Liver (tissue), 9 donors: Measurements from ENCODE around the gene C11orf68. TPM values are rescaled to one million over a fixed set of nuclear protein-coding genes. Genes with fewer than 3 reads are reported as not detected.

ENCODE experiments used
- DNase-seq: peaks from one replicate; pipeline ENCODE4 v3.0.0-alpha.2; 2017; ENCODE audit warnings: low spot score
- H3K27ac ChIP-seq, 2 donors: one replicate each; pipeline ENCODE4 v1.7.0; 2013; ENCODE audit warnings: inconsistent platforms in 2 of 2, low read length in 2 of 2, control low read depth in 1 of 2, low read depth in 1 of 2, mild to moderate bottlenecking in 1 of 2
- H3K27me3 ChIP-seq, 4 donors: one replicate each; pipeline versions ENCODE4 v1.6.1 to v1.7.0; 2013; ENCODE audit warnings: low read length in 3 of 4, inconsistent platforms in 1 of 4, mild to moderate bottlenecking in 1 of 4, moderate library complexity in 1 of 4; ENCODE audit not compliant: control insufficient read depth in 4 of 4, insufficient read depth in 4 of 4
- H3K36me3 ChIP-seq, 4 donors: one replicate each; pipeline versions ENCODE4 v1.6.1 to v1.7.0; 2013; ENCODE audit warnings: low read length in 3 of 4, mild to moderate bottlenecking in 3 of 4, low read depth in 1 of 4, moderate library complexity in 1 of 4; ENCODE audit not compliant: control insufficient read depth in 4 of 4, insufficient read depth in 3 of 4
- H3K4me1 ChIP-seq, 4 donors: one replicate each; pipeline versions ENCODE4 v1.6.1 to v1.7.0; 2013; ENCODE audit warnings: low read length in 3 of 4, mild to moderate bottlenecking in 3 of 4, moderate library complexity in 1 of 4; ENCODE audit not compliant: control insufficient read depth in 4 of 4, insufficient read depth in 4 of 4
- H3K4me3 ChIP-seq, 3 donors: one replicate each; pipeline versions ENCODE4 v1.6.1 to v1.7.0; 2013; ENCODE audit warnings: low read length in 3 of 3, control low read depth in 1 of 3, low read depth in 1 of 3, mild to moderate bottlenecking in 1 of 3
- H3K9ac ChIP-seq, 2 donors: one replicate each; pipeline ENCODE4 v1.7.0; 2013; ENCODE audit warnings: low read length in 2 of 2, mild to moderate bottlenecking in 2 of 2, moderate library complexity in 2 of 2, control low read depth in 1 of 2, low read depth in 1 of 2
- H3K9me3 ChIP-seq, 4 donors: one replicate each; pipeline versions ENCODE4 v1.6.1 to v1.7.0; 2013; ENCODE audit warnings: low read length in 3 of 4; ENCODE audit not compliant: control insufficient read depth in 4 of 4
- ATF3 ChIP-seq: IDR thresholded peaks from 2 replicates; pipeline ENCODE4 v1.6.1; 2016; ENCODE audit warnings: antibody characterized with exemption
- EGR1 ChIP-seq, 2 donors: IDR thresholded peaks; 2 replicates each; pipeline ENCODE4 v1.6.1; 2016 to 2018; ENCODE audit warnings: antibody characterized with exemption in 2 of 2, low read depth in 2 of 2
- FOXA1 ChIP-seq: IDR thresholded peaks from 2 replicates; pipeline ENCODE4 v1.6.1; 2016; ENCODE audit warnings: antibody characterized with exemption
- FOXA2 ChIP-seq: IDR thresholded peaks from 2 replicates; pipeline ENCODE4 v1.6.1; 2016; ENCODE audit warnings: antibody characterized with exemption
- HNF4A ChIP-seq, 2 donors: conservative IDR thresholded peaks; 2 replicates each; pipeline ENCODE4 v1.6.1; 2016; ENCODE audit warnings: antibody characterized with exemption in 2 of 2, mild to moderate bottlenecking in 2 of 2
- HNF4G ChIP-seq: IDR thresholded peaks from 2 replicates; pipeline ENCODE4 v1.6.1; 2016; ENCODE audit warnings: antibody characterized with exemption
- MAX ChIP-seq: IDR thresholded peaks from 2 replicates; pipeline ENCODE4 v1.6.1; 2016; ENCODE audit warnings: antibody characterized with exemption
- NR2F2 ChIP-seq: IDR thresholded peaks from 2 replicates; pipeline ENCODE4 v1.6.1; 2016; ENCODE audit warnings: antibody characterized with exemption
- RXRA ChIP-seq, 2 donors: IDR thresholded peaks; 2 replicates each; pipeline ENCODE4 v1.6.1; 2017 to 2018; ENCODE audit warnings: antibody characterized with exemption in 2 of 2, mild to moderate bottlenecking in 1 of 2
- TAF1 ChIP-seq: conservative IDR thresholded peaks from 2 replicates; pipeline ENCODE4 v1.6.1; 2016; ENCODE audit warnings: antibody characterized with exemption, mild to moderate bottlenecking
- YY1 ChIP-seq: IDR thresholded peaks from 2 replicates; pipeline ENCODE4 v1.6.1; 2016; ENCODE audit warnings: antibody characterized with exemption, mild to moderate bottlenecking
- ZBTB33 ChIP-seq: IDR thresholded peaks from 2 replicates; pipeline ENCODE4 v1.6.1; 2016; ENCODE audit warnings: antibody characterized with exemption
- WGBS: extraction: QIAGEN DNeasy Blood & Tissue Kit; methylation state at CpG from one replicate; pipeline ENCODE4 v1.1.7; 2013; 5-methylcytosine and 5-hydroxymethylcytosine counted together
- polyA plus RNA-seq, 2 donors: library from polyadenylated mRNA; stranded (reverse) in 1 of 2; unstranded in 1 of 2; fragments of 200-250 nt in 1 of 2; fragments of >200 nt in 1 of 2; fragmentation: Nextera tagmentation in 1 of 2; extraction: Ambion mirVana in 1 of 2; gene quantifications; one replicate each; pipeline versions ENCODE4 v1.2.1 to v1.2.3, GENCODE V29; 2013 to 2015
- total RNA-seq, 2 donors: library from RNA; depleted of rRNA; stranded (reverse); fragments of >200 nt; gene quantifications; one replicate each; pipeline ENCODE4 v1.2.3, GENCODE V29; 2014
- donor health status: healthy.
- donor health status: healthy.
- donor health status: healthy.
- donor health status: healthy.
- donor health status: healthy.

The C11orf68 gene
- total and polyA plus RNA-seq, 4 donors = 4.4 to 15.4 (median 11.2) TPM

- Histone ChIP-seq H3K4me3 (peak within 1 kb of the TSS; percentile 4 to 41 (median 41)), H3K9ac (peak within 1 kb of the TSS in 1 of 2 donors; percentile 56), H3K27ac (peak within 1 kb of the TSS; percentile 55 to 61), H3K27me3 (no peaks in the 10 kb centered on the region), H3K9me3 (no peaks in the 10 kb centered on the region), H3K4me1 (peaks cover 0 to 20% (median 6%) of the 10 kb centered on the region in 4 donors), H3K36me3 (no peaks in the 10 kb centered on the region)
- DNase-seq = no peak
- WGBS = 6% methylated on average over 69 of the region's 69 CpGs
- no peak for TF ChIP-seq MAX
- no peak for TF ChIP-seq FOXA1
These were observed 46.1 kb downstream of the C11orf68 start, which contains the start of gene EFEMP2 for GRCh38 chr11:65872586-65873317. Gene EFEMP2, minus strand, starts transcription at chr11:65872800. Its CDS starts 446 bp downstream, at chr11:65872354.

GRCh38 chr11:65871811-65872548 is 46.9 kb downstream of the C11orf68 start:
- DNase-seq = no peak
- peak overlapping the region; percentile 28 to 54 for H3K27ac ChIP-seq
- WGBS = 62% methylated on average over 26 of the region's 26 CpGs
- H3K9ac ChIP-seq = no peak overlapping the region
- TF ChIP-seq HNF4G (no peak), NR2F2 (no peak), ZBTB33 (no peak), FOXA2 (no peak), EGR1 (IDR thresholded peaks at IDR 0.05; ENCODE audit: low read depth in 2 of 2) (no peak), HNF4A (conservative IDR thresholded peaks at IDR 0.05) (no peak), MAX (no peak), TAF1 (no peak), YY1 (no peak), RXRA (IDR thresholded peaks at IDR 0.05) (no peak), ATF3 (no peak)
- peak overlapping the region in 1 of 3 donors; percentile 41 for H3K4me3 ChIP-seq
- no peaks in the 10 kb centered on the region for H3K27me3 ChIP-seq
- H3K4me1 ChIP-seq = peaks cover 0 to 20% (median 6%) of the 10 kb centered on the region in 4 donors
- H3K36me3 ChIP-seq = peaks cover 0 to 4% (median 0%) of the 10 kb centered on the region in 4 donors
- H3K9me3 ChIP-seq = no peaks in the 10 kb centered on the region
